ENCODE results near the gene CUX1.

- TF ChIP-seq GATA3 (IDR thresholded peaks at IDR 0.05; ENCODE audit: low read depth, low read length): no peak
- no peak for TF ChIP-seq GATA2 (IDR thresholded peaks at IDR 0.05; ENCODE audit: low read depth, low read length)
Measured at GRCh38 chr7:102122026-102122425, 304.6 kb downstream of the CUX1 start.

All from SH-SY5Y (cell line).